T follicular helper cell (primary cell): ENCODE results near the gene VOPP1.

Experiments
- DNase-seq: peaks from one replicate; pipeline ENCODE4 v3.0.0-alpha.2; 2020; ENCODE audit warnings: low read depth

The VOPP1 gene

DNA sequence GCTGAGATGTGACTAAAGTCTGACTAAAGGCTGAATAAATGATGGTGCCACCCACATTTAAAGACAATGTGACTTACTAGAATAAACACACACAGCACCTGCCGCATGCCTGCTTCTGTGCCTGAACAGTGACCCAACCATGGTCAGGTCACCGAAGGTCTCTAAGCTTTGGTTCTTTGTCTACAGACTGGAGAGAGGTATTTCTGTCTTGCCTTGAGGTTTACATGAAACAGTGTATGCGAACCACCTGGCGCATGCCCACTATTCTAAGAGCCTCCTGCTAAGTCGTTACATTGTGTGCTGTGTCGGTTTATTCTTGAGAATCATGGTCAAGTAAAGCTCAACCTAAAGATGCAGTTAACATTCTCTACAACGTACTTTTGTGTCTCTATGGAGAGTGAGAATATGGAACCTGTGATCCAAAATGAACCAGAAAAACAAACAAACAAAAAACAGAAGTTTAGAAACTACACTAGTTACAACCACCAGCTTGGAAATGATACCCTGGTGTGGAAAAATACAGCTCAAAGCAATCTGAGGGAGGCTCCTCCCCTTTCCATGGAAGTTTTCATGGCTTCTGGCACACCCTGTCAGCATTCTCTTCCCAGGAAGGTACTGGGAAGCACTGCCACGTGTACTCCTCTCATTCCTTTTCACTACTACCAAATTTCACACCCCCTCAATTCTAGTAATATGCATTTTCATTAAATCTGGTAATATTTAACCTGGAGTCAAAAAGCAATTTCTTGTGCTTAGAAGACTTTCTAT lies 40.0 kb downstream of the VOPP1 start:
- no peak for DNase-seq

DNA sequence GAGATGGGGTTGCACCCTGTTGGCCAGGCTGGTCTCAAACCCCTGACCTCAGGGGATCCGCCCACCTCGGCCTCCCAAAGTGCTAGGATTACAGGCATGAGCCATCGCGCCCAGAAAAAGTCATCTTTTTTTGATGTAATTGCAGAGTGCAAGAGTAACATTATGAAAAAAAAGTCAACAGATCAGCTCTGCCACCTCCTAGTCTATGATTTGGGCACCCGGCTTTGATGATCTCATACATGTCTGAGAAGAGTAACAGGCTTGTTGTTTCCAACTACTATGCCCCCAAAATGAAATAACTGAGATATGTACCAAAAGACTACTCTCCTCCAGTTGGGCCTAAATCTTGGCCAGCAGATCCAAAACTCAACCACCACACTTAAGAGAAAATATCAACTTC lies 40.8 kb downstream of the VOPP1 start:
- no peak for DNase-seq

DNA sequence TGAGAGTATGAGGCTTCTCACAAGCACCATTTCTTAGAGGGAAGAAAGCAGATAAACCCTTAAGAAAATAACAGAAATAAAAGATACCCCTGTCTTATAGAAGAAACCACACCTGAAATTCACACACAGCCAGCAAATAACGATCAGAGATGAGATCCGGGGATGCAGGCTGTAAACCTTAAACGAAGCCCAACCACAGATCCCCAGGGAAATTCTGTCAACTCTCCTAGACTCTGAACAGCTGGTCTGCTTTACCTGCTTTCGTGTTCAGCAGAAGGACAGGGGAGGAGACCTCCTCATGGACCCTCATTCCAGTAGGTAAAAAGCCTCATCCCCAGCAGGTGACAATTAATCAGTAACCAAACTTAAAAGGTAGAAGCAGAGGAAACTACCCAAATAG lies 45.0 kb downstream of the VOPP1 start:
- no peak for DNase-seq

DNA sequence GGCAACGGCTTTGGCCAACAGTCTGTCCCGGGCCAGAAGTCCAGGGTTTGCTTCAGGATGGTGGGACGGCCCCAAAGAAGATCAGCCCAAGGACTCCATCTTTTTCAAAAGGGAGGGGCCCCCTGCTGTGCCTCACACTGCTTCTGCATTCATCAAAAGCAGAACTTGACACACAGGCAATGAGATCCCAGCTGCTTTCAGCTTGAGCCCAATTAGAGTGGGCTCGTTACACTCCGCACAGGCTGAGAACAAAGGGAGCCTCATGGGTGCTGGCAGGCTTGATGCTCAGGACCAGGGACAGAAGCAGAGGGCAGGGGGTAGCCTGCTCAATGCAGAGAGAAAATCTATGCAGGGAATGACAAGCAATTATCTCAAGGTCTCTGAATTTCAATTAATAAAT lies 45.5 kb downstream of the VOPP1 start:
- DNase-seq, result no peak

DNA sequence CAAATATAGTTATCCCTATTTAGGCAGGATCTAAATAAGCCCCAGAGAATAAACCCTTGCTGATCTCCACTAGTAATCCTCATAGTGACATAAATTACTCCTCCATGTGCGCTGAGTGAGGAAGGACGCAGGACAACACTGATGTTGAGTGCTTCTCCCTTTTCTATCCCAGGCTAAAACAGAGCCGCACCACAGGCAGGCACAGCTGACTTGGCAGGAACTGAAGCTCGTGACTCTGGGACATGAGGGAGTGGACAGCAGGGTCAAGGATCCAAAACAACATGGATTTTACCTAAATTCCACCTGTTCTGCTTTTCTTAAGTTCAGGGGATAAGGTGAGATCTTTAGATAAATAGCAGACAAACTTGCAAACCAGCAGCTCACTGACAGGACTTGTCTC lies 46.0 kb downstream of the VOPP1 start:
- no peak for DNase-seq

DNA sequence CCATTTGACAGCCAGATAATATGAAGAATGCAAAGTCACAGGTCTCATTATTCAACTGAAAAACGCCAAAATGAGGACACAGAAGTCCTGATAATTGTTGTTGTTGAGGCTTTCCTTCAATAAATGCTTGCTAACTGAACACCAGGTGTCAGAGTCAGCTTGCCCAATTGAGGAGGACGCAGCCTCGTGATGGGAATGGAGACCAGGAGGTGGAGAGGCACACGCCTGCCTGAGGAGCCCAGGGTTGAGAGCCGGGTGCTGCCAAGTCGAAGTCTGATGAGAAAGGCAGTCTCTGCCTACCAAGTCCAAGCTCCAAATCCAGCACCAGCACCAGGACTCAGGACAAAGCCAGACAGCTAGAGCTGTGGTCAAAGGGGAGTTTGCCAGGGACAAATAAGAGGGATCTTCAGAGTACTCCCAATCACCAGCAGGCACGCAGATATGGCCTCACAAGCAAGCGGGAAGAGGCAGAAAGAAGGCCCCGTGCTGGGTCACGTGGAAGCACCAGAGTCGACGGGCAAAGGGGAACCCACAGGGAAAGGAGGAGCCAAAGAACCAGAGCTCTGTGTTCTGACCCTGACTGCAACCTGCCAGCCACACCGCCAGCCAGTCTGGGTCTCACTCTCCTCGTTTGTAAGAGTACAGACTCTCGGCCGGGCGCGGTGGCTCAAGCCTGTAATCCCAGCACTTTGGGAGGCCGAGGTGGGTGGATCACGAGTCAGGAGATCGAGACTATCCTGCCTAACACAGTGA lies 47.6 kb downstream of the VOPP1 start:
- DNase-seq, result no peak

DNA sequence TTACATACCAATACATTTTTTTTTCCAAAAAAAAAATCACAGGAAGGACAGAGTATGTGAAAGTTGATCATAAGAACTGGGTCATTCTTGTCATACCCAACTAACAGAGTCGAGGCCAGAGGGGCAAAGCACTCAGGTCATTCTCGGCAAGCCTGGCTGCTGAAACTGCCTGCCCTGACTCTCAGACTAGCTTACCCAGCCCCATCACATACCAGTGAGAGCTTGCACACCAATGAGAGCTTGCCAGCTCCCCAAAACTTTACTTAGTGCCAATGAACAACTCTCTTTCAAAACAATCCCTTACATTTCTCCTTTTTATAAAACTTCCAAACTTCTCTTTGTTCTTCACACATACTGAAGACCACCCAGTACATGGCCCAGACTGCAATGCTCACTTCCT lies 48.9 kb downstream of the VOPP1 start:
- DNase-seq, result no peak

DNA sequence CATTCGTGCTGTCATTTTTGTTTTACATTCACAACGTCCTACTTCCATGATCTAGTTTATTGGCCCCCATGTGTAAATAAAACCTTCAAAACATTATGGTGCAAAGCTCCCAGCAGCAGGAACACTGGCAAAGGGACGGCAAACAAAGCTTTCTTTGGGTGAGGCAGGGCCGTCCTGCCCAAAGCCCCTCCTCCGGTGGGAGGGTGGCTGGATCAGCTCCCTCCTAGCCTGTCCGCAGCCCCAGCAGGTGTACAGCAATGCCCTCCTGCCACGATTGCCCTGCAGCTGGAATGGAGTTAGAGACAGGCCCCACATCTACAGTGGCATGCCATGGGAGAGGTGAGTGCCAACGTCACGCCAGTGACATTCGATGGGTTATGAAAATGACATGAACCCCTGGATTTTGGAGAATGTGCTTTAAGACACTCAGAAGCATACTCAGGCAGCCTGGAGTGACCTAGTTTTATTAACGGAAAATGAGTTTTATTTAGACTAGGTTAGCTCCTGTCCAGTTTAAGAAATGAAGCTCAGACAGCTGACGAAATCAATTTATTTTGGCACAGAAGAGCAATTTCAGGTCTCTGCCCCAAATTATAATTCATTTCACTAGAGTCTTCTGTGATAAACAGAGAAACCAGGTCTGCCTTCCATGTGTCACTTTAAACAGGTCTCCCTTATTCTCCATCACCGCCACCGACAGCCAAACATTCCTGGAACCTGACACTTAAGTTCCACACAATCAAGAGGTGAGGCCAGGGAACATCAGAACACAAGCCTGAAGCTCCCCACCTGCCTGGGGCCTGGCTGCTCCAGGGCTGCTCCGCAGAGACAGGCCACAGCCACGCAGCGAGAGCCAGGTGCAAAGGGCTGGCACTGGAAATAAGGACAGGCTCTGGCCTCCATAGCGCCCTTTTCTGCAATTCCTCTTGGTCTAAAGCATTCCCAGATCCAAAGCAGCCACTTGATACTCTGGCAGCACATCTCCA lies 50.1 kb downstream of the VOPP1 start:
- no peak for DNase-seq

DNA sequence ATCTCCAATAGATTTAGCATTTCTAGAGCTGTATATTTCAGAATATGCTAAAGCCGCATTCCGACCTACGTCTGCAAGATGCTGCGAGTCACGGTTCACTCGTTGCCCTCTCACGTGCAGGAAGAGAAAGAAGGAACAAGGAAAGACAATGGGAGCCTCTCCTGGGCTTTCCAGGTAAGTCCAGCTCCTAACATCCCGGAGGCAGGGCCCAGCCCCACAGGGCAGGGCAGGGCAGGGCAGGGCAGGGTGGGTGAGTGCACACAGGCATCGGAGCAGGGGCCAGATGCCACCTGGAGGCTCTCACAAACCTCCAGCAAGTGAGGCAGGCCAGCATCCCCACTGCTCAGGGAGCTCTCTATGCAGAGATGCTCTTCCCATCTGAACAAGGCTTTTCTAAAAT lies 50.8 kb downstream of the VOPP1 start:
- DNase-seq, result no peak

DNA sequence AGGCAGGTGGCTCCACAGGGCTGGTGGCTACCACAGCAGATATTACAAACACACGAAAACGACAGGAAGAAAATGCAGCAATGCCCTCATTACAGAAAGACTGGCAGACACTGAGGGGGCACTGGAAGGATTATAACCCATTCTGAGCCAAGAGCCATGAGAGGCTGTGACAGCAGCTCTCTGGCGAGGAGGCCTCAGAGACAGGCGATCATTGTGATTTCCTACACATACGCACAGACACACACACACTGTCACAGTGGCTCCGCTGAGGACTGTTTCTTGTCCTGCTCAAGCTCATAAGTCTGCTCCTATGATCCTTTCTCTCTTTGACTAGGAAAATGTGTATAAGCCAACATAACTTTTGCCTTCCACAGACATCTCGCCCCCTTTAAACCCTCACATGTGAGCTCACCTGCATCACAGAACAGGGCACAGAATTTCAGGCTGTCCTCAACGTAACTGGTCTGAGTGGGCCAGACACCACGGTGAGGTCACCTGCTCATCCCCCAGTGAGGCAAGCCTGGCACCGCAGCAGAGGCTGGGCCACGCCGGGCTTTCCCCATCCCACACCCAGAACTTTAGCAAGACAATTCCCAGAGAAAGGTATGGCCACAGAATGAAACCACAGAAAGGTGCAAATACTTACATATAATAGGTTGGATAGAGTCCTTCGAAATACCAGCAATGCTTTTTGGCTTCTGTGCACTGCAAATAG lies 51.7 kb downstream of the VOPP1 start:
- no peak for DNase-seq

DNA sequence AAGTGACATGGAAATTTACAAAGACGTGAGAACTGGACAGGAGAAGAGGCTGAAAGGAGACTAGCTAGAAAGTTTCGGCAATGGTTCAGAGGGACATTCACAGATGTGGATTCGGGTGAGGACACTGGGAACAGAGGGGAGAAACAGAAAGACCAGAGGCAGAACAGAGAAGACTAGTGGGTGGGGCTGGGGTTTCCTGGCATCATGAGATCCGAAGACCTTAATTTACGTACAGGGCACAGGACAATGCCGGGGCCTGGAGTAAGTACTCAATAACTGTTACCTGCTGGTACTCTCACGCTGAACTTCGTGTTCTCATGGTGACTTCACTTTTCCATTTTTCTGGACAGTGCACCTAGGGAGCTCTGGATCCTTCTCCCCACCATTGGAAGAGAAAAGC lies 53.5 kb downstream of the VOPP1 start:
- DNase-seq, result no peak

DNA sequence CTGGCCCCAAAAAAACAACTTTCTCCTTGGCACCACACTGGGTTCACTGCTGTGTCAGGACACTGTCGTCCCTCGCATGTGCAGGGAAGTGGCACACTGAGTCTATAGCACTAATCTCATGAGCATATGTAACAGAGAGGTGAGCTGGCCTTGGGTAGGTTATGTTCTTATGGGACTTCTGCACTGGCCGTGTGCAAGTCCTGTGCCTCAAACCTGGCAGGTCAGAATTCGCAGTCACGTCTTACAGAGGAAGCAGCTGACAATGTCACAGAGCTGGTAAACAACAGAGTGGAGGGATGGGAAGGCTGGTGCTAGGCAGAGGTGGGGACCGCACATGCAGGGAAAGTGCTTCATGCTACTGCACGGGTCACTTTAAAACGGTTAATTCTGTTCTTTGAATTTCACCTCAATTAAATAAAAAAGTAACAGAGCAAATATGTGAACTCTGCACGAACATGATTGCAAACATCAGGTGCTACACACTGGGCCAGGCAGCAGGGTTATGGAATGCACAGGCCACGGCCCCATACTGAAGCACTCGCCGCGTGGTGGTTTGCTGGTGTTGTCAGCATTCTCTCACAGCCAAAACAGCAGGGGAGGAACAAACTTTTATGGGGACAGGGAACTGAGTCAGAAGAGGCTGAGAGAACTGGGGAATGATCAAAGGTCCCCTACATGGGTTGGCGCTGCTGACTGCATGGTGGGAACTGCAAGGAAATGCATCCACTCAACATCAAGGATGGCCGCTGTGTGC lies 54.2 kb downstream of the VOPP1 start:
- no peak for DNase-seq

DNA sequence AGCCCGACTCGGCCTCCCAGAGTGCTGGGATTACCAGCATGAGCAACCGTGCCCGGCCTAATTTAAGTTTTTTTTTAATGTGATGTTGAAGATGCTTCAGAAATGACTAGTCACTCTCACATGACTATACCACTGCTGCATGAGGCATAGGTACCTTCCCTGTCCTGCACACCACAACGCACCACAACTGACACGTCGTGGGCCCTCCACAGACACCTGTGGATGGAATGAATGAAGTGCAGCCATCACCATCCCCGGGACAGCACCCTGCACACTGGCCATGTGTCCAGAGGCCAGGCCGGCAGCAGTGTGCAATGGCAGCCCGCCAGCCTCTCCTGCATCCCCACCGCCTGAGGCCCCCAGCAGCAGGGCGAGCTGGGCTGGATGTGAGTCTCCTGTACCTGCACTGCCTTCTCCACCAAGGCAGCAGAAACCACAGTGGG lies 55.1 kb downstream of the VOPP1 start:
- DNase-seq, result no peak

DNA sequence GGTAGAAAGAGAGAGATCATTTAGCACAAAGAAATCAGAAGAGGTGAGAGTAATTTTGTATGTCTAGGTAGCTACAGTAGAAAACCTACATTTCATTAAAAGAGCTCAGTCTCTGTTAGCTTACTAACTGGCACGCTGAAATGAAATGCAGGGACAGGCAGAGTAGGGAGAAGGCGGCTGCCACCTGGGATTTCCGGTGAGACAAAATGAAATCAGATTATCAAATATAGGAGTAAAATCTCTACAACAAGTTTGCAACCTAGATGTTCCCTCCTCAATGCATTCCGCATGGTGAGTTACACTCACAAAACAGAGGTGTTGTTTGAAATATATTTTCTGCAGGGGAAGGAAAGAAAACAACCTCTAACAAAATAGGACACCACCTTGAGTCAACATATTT lies 55.9 kb downstream of the VOPP1 start:
- DNase-seq, result no peak

DNA sequence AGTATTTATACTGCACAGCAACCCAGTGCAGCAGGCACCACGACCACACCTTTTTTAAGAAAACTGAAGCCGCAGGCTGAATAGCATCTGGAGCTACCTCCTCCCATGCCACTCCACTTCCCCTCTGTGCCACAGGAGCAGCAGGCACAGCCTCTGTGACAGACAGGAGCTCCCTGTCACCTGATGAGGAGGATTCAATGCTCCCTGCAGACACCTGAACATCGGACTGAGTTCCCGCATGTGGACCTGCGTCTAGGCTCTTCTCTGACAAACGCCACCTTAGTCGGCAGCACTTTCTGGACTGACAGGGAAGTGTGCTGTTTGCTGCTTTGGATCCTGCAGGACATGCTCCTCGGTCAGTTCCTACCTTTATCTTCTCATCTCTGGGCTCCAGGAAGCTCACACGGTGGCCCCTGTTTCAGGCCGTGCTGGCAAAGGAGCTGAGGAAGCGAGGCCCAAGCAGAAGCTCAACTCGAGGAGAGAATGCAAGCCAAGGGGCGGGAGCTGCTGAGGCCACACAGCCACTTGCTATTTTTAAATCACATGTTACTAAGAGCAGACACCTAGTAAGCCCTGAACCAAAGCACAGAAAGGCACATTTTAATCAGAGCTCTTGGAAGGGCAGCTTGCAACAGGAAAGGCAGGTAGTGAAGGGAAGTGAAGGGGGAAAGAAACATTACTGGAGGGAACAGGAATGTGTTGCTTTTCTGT lies 56.6 kb downstream of the VOPP1 start:
- DNase-seq, result no peak

DNA sequence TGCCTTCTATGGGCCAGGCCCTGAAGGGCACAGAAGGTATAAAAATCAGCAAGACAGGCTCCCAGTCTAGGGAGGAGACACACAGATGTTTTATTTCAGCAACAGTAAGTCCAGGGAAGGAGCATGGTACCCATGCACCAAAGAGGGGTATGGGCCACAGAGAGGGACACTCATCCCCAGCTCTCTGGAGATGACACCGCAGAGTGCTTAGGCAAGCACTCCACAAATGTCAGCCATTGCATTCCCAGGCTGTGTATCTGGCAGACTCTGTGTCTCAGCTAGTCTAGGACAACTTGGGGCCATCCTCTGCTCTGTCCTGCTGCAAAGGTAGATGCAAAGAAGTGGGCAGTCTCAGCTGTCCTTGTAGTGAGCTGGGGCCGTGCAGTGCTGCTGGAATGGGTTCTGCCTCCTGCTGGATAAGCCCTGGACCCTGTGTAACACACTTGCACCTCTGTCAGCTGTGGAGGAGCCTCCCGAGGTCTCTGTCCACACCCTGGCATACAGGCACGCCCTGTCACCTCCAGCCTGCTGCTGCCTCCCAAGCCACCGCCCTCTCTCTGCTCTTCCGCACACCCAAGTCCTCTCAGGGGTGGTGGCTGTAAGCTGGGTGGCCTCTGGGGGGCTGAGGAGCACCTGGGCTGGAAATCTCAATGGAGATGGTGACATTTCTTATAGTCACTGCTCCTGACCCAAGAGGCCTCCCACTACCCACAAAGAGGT lies 57.6 kb downstream of the VOPP1 start:
- no peak for DNase-seq

DNA sequence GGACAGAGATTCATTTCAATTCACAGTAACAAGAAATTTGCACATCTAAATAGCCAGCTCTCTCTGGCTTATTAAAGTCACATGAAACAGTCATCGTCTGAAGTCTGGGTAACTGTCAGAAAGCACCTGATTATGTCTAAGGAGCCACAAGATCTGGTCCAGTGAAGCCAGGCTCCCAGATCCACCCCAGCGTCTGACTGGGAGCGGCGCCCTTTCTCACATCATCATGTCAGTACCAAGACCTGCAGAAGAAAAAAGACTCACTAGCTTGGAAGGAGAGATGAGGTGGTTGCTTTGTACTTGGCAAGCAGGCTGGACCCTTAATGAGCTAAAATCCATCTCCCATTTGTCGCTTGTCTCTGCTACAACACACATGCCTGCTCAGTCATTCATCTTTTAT lies 58.4 kb downstream of the VOPP1 start:
- no peak for DNase-seq

DNA sequence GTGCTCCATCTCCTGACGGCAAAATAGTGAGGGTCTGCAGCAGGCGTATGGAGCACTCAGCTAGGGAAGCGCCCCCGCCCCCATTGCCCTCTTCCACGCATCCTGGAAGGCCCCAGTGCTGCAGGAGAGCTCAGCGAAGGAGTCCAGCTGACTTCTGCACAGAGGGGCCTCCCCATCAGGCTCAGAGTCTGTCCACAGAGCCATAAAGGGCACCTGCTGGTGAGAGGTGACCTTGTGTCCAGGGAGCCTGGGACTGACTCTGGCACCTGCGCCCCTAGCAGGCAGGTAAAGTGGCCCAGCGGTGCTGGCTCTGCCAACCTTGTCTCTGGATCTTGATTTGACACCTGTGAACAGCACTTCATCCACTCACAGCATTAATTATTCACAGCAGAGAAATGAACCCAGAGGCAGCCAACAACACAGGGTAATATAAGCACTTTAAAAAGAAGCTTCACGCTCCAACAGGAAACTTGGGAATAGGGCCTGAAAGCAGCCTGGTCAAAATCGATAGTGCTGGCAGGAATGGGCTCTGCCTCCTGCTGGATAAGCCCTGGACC lies 59.6 kb downstream of the VOPP1 start:
- no peak for DNase-seq

DNA sequence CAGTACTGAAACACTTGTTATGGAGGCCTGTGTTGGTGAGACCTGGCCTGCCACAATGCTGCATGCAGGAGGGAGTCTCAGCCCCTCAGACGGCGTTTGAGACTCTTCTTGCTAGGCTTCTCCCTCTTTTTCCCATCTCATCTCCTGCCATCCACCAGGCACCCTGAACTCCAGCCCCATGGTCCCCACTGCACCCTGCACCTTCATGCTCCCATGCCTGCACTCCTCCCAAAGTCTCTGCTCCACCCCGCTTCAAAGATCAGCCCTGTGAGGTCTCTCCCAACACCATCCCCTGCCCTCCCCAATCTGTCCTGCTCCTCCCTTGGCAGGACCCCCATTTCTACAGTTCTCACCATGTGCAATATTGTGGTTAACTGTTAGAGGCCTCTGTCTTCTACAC lies 61.7 kb downstream of the VOPP1 start:
- no peak for DNase-seq
